SK-N-SH (cell line): Measurements from ENCODE around the gene RCAN1. TPM values are rescaled to one million over a fixed set of nuclear protein-coding genes. Genes with fewer than 3 reads are reported as not detected.

Source experiments
- CTCF ChIA-PET: fragments of 300-600, 350-600 bp; formaldehyde crosslinking; extraction: SDS; loops from one replicate; lab custom pipeline; 2021; lab: Yijun Ruan, JAX
- POLR2A ChIA-PET: fragments of 350-600 bp; sonication (Branson Sonifier 250); formaldehyde crosslinking; extraction: SDS; loops from one replicate; lab custom pipeline; 2020; ENCODE audit warnings: antibody characterized with exemption, inconsistent platforms; lab: Yijun Ruan, JAX
- DNase-seq: peaks from one replicate; pipeline ENCODE4 v3.0.0; 2012
- H2AFZ ChIP-seq: fragments of 200-600 bp; sonication (generic); 2 replicates; pipeline ENCODE4 v1.8.1; 2016; ENCODE audit warnings: antibody characterized with exemption, mild to moderate bottlenecking, low read depth
- H3F3A ChIP-seq: fragments of 200-600 bp; sonication (generic); replicated peaks from 2 replicates; pipeline ENCODE3; 2016; ENCODE audit warnings: antibody characterized with exemption, mild to moderate bottlenecking; ENCODE audit not compliant: insufficient read depth
- H3K27ac ChIP-seq, 2 experiments: fragments of 200-500 bp in 1 of 2; fragments of 200-600 bp in 1 of 2; sonication (Bioruptor generic) in 1 of 2; sonication (generic), shearing (Covaris generic) in 1 of 2; 2 replicates each; pipeline versions ENCODE4 v1.5.1 to v1.6.1; 2014 to 2016; ENCODE audit warnings: low read depth in 2 of 2, inconsistent platforms in 1 of 2, low read length in 1 of 2, mild to moderate bottlenecking in 1 of 2, mixed read lengths in 1 of 2
- H3K27me3 ChIP-seq: fragments of 200-600 bp; sonication (generic), shearing (Covaris generic); 2 replicates; pipeline ENCODE4 v1.6.1; 2016; ENCODE audit warnings: mixed run types; ENCODE audit not compliant: insufficient read depth
- H3K36me3 ChIP-seq, 2 experiments: fragments of 200-500 bp in 1 of 2; fragments of 200-600 bp in 1 of 2; sonication (Bioruptor generic) in 1 of 2; sonication (generic) in 1 of 2; replicated peaks in 1 of 2; 2 replicates each; pipeline versions ENCODE3 to v1.5.1; 2014 to 2016; ENCODE audit warnings: low read length in 1 of 2, mild to moderate bottlenecking in 1 of 2; ENCODE audit not compliant: insufficient read depth in 2 of 2, control insufficient read depth in 1 of 2
- H3K4me1 ChIP-seq, 2 experiments: fragments of 200-500 bp in 1 of 2; fragments of 200-600 bp in 1 of 2; sonication (Bioruptor generic) in 1 of 2; sonication (generic), shearing (Covaris generic) in 1 of 2; 2 replicates each; pipeline versions ENCODE4 v1.5.1 to v1.6.1; 2014 to 2016; ENCODE audit warnings: low read depth in 1 of 2, low read length in 1 of 2, mixed run types in 1 of 2; ENCODE audit not compliant: insufficient read depth in 2 of 2, control insufficient read depth in 1 of 2
- H3K4me2 ChIP-seq: fragments of 200-600 bp; sonication (generic), shearing (Covaris generic); 2 replicates; pipeline ENCODE4 v1.6.1; 2017; ENCODE audit warnings: mixed run types
- H3K4me3 ChIP-seq, 2 experiments: fragments of 200-500 bp in 1 of 2; fragments of 200-600 bp in 1 of 2; sonication (Bioruptor generic) in 1 of 2; sonication (generic), shearing (Covaris generic) in 1 of 2; 2 replicates each; pipeline versions ENCODE4 v1.5.1 to v1.8.1; 2014 to 2016; ENCODE audit warnings: low read depth in 2 of 2, inconsistent platforms in 1 of 2, low read length in 1 of 2, mild to moderate bottlenecking in 1 of 2, mixed read lengths in 1 of 2, moderate library complexity in 1 of 2
- H3K79me2 ChIP-seq: fragments of 200-600 bp; sonication (generic); 2 replicates; pipeline ENCODE4 v1.8.1; 2017; ENCODE audit warnings: mild to moderate bottlenecking; ENCODE audit not compliant: insufficient read depth
- H3K9ac ChIP-seq: fragments of 200-600 bp; sonication (generic); 2 replicates; pipeline ENCODE4 v1.6.1; 2017; ENCODE audit warnings: mixed run types
- H3K9me2 ChIP-seq: fragments of 200-600 bp; sonication (generic); 2 replicates; pipeline ENCODE4 v1.6.1; 2017; ENCODE audit warnings: mixed run types
- H3K9me3 ChIP-seq: fragments of 200-600 bp; sonication (generic); 2 replicates; pipeline ENCODE4 v1.6.1; 2017; ENCODE audit warnings: mixed run types, mild to moderate bottlenecking, moderate library complexity
- H4K20me1 ChIP-seq: fragments of 200-600 bp; sonication (generic); 2 replicates; pipeline ENCODE4 v1.6.1; 2017; ENCODE audit warnings: mild to moderate bottlenecking, mixed run types; ENCODE audit not compliant: insufficient read depth
- FOXM1 ChIP-seq: IDR thresholded peaks from 2 replicates; pipeline ENCODE4 v1.4.0; 2012; ENCODE audit warnings: low read depth, mild to moderate bottlenecking
- GABPA ChIP-seq: IDR thresholded peaks from 2 replicates; pipeline ENCODE4 v1.4.0; 2012; ENCODE audit warnings: low read depth, mild to moderate bottlenecking
- MAX ChIP-seq: IDR thresholded peaks from 2 replicates; pipeline ENCODE4 v1.4.0; 2012; ENCODE audit warnings: low read depth
- RAD21 ChIP-seq: IDR thresholded peaks from 2 replicates; pipeline ENCODE4 v1.6.1; 2012; ENCODE audit warnings: mild to moderate bottlenecking, low read length
- REST ChIP-seq: IDR thresholded peaks from 2 replicates; pipeline ENCODE4 v1.6.1; 2012; ENCODE audit warnings: mild to moderate bottlenecking, low read depth, low read length, moderate library complexity
- SMC3 ChIP-seq: IDR thresholded peaks from 2 replicates; pipeline ENCODE4 v1.6.1; 2012; ENCODE audit warnings: low read depth, low read length, improper control_type of control experiment
- USF1 ChIP-seq: IDR thresholded peaks from 2 replicates; pipeline ENCODE4 v1.4.0; 2012; ENCODE audit warnings: low read depth, borderline replicate concordance
- USF2 ChIP-seq: fragments of 150-350 bp; IDR thresholded peaks from 2 replicates; pipeline ENCODE4 v1.6.1; 2017; ENCODE audit warnings: antibody characterized with exemption, low read length, low read depth, borderline replicate concordance
- YY1 ChIP-seq: IDR thresholded peaks from 2 replicates; pipeline ENCODE4 v1.4.0; 2012; ENCODE audit warnings: low read depth, mild to moderate bottlenecking
- WGBS: methylation state at CpG from one replicate; pipeline ENCODE4 v1.1.6; 2017; ENCODE audit warnings: low lambda C conversion rate; 5-methylcytosine and 5-hydroxymethylcytosine counted together
- polyA plus RNA-seq, 3 experiments: library from polyadenylated mRNA; depleted of rRNA; stranded (reverse); fragments of >200 nt; gene quantifications; 2 replicates each; pipeline ENCODE4 v1.2.3, GENCODE V29; 2012
- TF ChIP-seq, protein P1 (sequence below): fragments of 200-600 bp; sonication (generic); IDR thresholded peaks from 2 replicates; pipeline ENCODE4 v1.6.1; 2017; ENCODE audit warnings: antibody characterized with exemption, mild to moderate bottlenecking, moderate library complexity
- TF ChIP-seq, protein P2 (sequence below): fragments of 150-350 bp; IDR thresholded peaks from 2 replicates; pipeline ENCODE4 v1.6.1; 2016; ENCODE audit warnings: mild to moderate bottlenecking, low read depth, low read length

Gene RCAN1
- polyA plus RNA-seq, 1 of the 3 experiments (the other 2 are of a cell fraction), result 16.7 TPM

DNA sequence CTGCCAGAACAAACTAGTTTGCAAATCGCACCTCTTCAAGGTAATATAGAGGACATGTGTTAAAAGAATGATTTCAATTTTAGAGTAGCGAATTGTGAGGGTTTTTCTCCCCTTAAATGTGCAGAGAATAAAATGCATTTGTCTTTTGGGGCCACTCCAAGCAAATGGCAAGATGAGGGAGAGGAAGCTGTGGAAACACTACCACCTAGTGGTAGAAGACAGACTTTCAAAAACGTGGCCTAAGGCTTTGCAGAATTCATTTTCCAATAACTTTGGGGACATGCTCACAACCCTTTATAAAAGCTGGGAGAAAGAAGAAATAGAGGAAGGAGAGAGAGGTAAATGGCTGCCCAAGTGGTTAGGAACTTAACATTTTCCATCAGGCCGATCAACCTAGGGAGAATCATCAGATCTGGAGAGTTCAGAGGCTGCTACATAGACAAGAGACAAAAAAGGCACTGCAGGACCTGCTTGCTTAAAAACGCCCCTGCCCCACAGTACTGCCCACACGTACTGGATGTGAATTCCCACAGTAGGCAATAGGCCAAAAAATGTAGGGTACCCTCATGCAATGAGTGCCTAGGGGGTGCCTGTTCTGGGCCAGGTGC lies 15.7 kb upstream of the RCAN1 start:
- peaks cover 51% of the 10 kb centered on the region for H3K27me3 ChIP-seq
- ChIA-PET POLR2A (no interaction called here), CTCF (interaction anchor here (0.6 to 4.7 kb wide), 27 partner anchors 8 to 768 kb away, joined by 3 to 31 read pairs (median 5); partner anchors contain the start of genes KCNE2 and RCAN1)
- WGBS, result 5% methylated on average over 6 of the region's 6 CpGs
- peak; percentile 63 for DNase-seq
- no peaks in the 10 kb centered on the region for H3K9me3 ChIP-seq
- no peaks in the 10 kb centered on the region for H3K79me2 ChIP-seq
- no peak overlapping the region for H3K9ac ChIP-seq
- no peak for TF ChIP-seq YY1
- TF ChIP-seq FOXM1, result no peak
- peak; percentile 84 for TF ChIP-seq SMC3
- no peak for TF ChIP-seq REST
- no peak for TF ChIP-seq USF2
- no peak for TF ChIP-seq USF1
- peak; percentile 94 for TF ChIP-seq RAD21
- TF ChIP-seq, protein P1, sequence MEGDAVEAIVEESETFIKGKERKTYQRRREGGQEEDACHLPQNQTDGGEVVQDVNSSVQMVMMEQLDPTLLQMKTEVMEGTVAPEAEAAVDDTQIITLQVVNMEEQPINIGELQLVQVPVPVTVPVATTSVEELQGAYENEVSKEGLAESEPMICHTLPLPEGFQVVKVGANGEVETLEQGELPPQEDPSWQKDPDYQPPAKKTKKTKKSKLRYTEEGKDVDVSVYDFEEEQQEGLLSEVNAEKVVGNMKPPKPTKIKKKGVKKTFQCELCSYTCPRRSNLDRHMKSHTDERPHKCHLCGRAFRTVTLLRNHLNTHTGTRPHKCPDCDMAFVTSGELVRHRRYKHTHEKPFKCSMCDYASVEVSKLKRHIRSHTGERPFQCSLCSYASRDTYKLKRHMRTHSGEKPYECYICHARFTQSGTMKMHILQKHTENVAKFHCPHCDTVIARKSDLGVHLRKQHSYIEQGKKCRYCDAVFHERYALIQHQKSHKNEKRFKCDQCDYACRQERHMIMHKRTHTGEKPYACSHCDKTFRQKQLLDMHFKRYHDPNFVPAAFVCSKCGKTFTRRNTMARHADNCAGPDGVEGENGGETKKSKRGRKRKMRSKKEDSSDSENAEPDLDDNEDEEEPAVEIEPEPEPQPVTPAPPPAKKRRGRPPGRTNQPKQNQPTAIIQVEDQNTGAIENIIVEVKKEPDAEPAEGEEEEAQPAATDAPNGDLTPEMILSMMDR, result peak; percentile 85
- H4K20me1 ChIP-seq, result no peaks in the 10 kb centered on the region
- H3K4me3 ChIP-seq, result no peak overlapping the region; a peak in 1 of 4 replicates
- no peak overlapping the region for H3K27ac ChIP-seq
- H2AFZ ChIP-seq, result no peak overlapping the region
- H3K36me3 ChIP-seq, result no peaks in the 10 kb centered on the region
- H3K4me2 ChIP-seq, result no peak overlapping the region
- no peaks in the 10 kb centered on the region for H3K4me1 ChIP-seq
- H3F3A ChIP-seq, result no peaks in the 10 kb centered on the region
- no peaks in the 10 kb centered on the region for H3K9me2 ChIP-seq

- H3K9me2 ChIP-seq, result no peaks in the 10 kb centered on the region
- DNase-seq, result no peak
- no peak overlapping the region for H3K4me2 ChIP-seq
- H3K9me3 ChIP-seq, result no peaks in the 10 kb centered on the region
- H2AFZ ChIP-seq, result no peak overlapping the region
- no peaks in the 10 kb centered on the region for H3K36me3 ChIP-seq
- ChIA-PET POLR2A (no interaction called here), CTCF (interaction anchor here (1.0 to 2.5 kb wide), 4 partner anchors 24 to 702 kb away, joined by 4 to 12 read pairs (median 6); no protein-coding TSS in a partner anchor)
- H3K9ac ChIP-seq, result no peak overlapping the region
- no peak overlapping the region for H3K27ac ChIP-seq
- H3K79me2 ChIP-seq, result no peaks in the 10 kb centered on the region
- no peaks in the 10 kb centered on the region for H3F3A ChIP-seq
- 39% methylated on average over 8 of the region's 8 CpGs for WGBS
- H4K20me1 ChIP-seq, result no peaks in the 10 kb centered on the region
- no peak overlapping the region for H3K4me3 ChIP-seq
- peaks cover 38% of the 10 kb centered on the region for H3K27me3 ChIP-seq
- no peaks in the 10 kb centered on the region for H3K4me1 ChIP-seq
- TF ChIP-seq FOXM1 (no peak), REST (no peak), RAD21 (no peak), GABPA (no peak), MAX (no peak), USF2 (no peak)
- TF ChIP-seq, protein P2, sequence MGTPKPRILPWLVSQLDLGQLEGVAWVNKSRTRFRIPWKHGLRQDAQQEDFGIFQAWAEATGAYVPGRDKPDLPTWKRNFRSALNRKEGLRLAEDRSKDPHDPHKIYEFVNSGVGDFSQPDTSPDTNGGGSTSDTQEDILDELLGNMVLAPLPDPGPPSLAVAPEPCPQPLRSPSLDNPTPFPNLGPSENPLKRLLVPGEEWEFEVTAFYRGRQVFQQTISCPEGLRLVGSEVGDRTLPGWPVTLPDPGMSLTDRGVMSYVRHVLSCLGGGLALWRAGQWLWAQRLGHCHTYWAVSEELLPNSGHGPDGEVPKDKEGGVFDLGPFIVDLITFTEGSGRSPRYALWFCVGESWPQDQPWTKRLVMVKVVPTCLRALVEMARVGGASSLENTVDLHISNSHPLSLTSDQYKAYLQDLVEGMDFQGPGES, result no peak
Observed at GRCh38 chr21:34626131-34626530, 11.2 kb upstream of the RCAN1 start.
